Brain microvascular endothelial cell (primary cell): ENCODE results near the gene ZNF407.

ENCODE experiments used
- DNase-seq: peaks from one replicate; pipeline ENCODE4 v3.0.0-alpha.2; 2020
- H3K27ac ChIP-seq: fragments of 250-450 bp; sonication (Bioruptor Pico); 2 replicates; pipeline ENCODE4 v1.5.1; 2020; ENCODE audit warnings: mild to moderate bottlenecking, moderate library complexity
- H3K27me3 ChIP-seq: fragments of 250-450 bp; sonication (Bioruptor Pico); replicated peaks from 2 replicates; pipeline ENCODE4 v1.5.1; 2020; ENCODE audit warnings: mild to moderate bottlenecking
- H3K36me3 ChIP-seq: fragments of 250-450 bp; sonication (Bioruptor Pico); replicated peaks from 2 replicates; pipeline ENCODE4 v1.5.1; 2020; ENCODE audit warnings: mild to moderate bottlenecking
- H3K4me3 ChIP-seq: 2 replicates; pipeline ENCODE4 v1.5.1; 2011; ENCODE audit warnings: low read depth, mild to moderate bottlenecking, control low read depth, low read length, moderate library complexity
- CTCF ChIP-seq: IDR thresholded peaks from 2 replicates; pipeline ENCODE4 v1.5.1; 2011; ENCODE audit warnings: low read depth, mild to moderate bottlenecking, moderate library complexity, low read length, control low read depth, inconsistent platforms; ENCODE audit errors: missing control alignments
- in situ Hi-C: cut with HindIII; loops from 2 replicates; pipeline ENCODE4 v1.10.0; 2017; ENCODE audit warnings: low sequenced_read_pairs, low pct_ligation_motif_present

Gene ZNF407

GRCh38 chr18:75045272-75045671 is 447.6 kb downstream of the ZNF407 start:
- in situ Hi-C loops: no loop called here
- no peak for DNase-seq
- no peaks in the 10 kb centered on the region for H3K27me3 ChIP-seq

GRCh38 chr18:75047240-75047961 is 449.7 kb downstream of the ZNF407 start:
- in situ Hi-C loops: no loop called here
- TF ChIP-seq CTCF: no peak
- Histone ChIP-seq H3K27ac (no peak overlapping the region), H3K36me3 (no peaks in the 10 kb centered on the region), H3K27me3 (no peaks in the 10 kb centered on the region), H3K4me3 (no peak overlapping the region)
- no peak for DNase-seq

More at GRCh38 chr18:75045272-75045671, 447.6 kb downstream of the ZNF407 start:
- no peak for TF ChIP-seq CTCF
- no peak overlapping the region for H3K4me3 ChIP-seq
- H3K27ac ChIP-seq: no peak overlapping the region
- H3K36me3 ChIP-seq: no peaks in the 10 kb centered on the region

GRCh38 chr18:75048776-75049454 is 451.2 kb downstream of the ZNF407 start:
- in situ Hi-C loops: no loop called here
- Histone ChIP-seq H3K4me3 (no peak overlapping the region), H3K27me3 (no peaks in the 10 kb centered on the region), H3K36me3 (no peaks in the 10 kb centered on the region), H3K27ac (no peak overlapping the region)
- no peak for TF ChIP-seq CTCF
- no peak for DNase-seq

- no peak overlapping the region for H3K4me3 ChIP-seq
- TF ChIP-seq CTCF: no peak
- H3K27ac ChIP-seq: no peak overlapping the region
- in situ Hi-C loops: no loop called here
- DNase-seq: no peak
- H3K27me3 ChIP-seq: no peaks in the 10 kb centered on the region
- no peaks in the 10 kb centered on the region for H3K36me3 ChIP-seq
Observed at GRCh38 chr18:75049455-75049789, 451.8 kb downstream of the ZNF407 start.

GRCh38 chr18:75051757-75052156 is 454.1 kb downstream of the ZNF407 start:
- no peaks in the 10 kb centered on the region for H3K36me3 ChIP-seq
- in situ Hi-C loops: no loop called here
- DNase-seq: no peak
- H3K27ac ChIP-seq: no peak overlapping the region
- H3K4me3 ChIP-seq: no peak overlapping the region
- H3K27me3 ChIP-seq: no peaks in the 10 kb centered on the region
- TF ChIP-seq CTCF: no peak

GRCh38 chr18:75052475-75052874 is 454.8 kb downstream of the ZNF407 start:
- Histone ChIP-seq H3K4me3 (no peak overlapping the region), H3K27ac (no peak overlapping the region), H3K36me3 (no peaks in the 10 kb centered on the region), H3K27me3 (no peaks in the 10 kb centered on the region)
- in situ Hi-C loops: no loop called here
- no peak for TF ChIP-seq CTCF
- no peak for DNase-seq
